Keratinocyte (primary cell): Measurements from ENCODE around the gene LRRC9.

ENCODE experiments used
- CTCF ChIP-seq, 3 experiments: IDR thresholded peaks in 1 of 3; conservative IDR thresholded peaks in 1 of 3; optimal IDR thresholded peaks in 1 of 3; 2 replicates in 2 of 3; 3 replicates in 1 of 3; pipeline versions ENCODE3 to v1.5.1; 2011; ENCODE audit warnings: low read length in 3 of 3, mild to moderate bottlenecking in 3 of 3, moderate library complexity in 2 of 3, control low read depth in 1 of 3, inconsistent platforms in 1 of 3; ENCODE audit not compliant: insufficient read depth in 2 of 3; ENCODE audit errors: extremely low read depth in 1 of 3
- EZH2 ChIP-seq: IDR thresholded peaks from one replicate; pipeline ENCODE4 v1.6.1; 2012; ENCODE audit warnings: inconsistent platforms, mild to moderate bottlenecking, low read length, moderate library complexity

- TF ChIP-seq EZH2 (no peak), CTCF (optimal IDR thresholded peaks at IDR 0.05 in 1 of 3, IDR thresholded peaks at IDR 0.05 in 1 of 3, conservative IDR thresholded peaks at IDR 0.05 in 1 of 3; ENCODE audit: extremely low read depth in 1 of 3, insufficient read depth in 2 of 3, low read length in 3 of 3) (no peak)
Measured at GRCh38 chr14:59925797-59926196, 5.9 kb downstream of the LRRC9 start.
